Kidney epithelial cell (primary cell): ENCODE results near the gene MAP2K4. TPM values are rescaled to one million over a fixed set of nuclear protein-coding genes. Genes with fewer than 3 reads are reported as not detected.

ENCODE experiments used
- DNase-seq: peaks from one replicate; pipeline ENCODE4 v3.0.0-alpha.2; 2010; ENCODE audit warnings: low read depth
- H3K27me3 ChIP-seq: 2 replicates; pipeline ENCODE4 v1.6.0; 2011; ENCODE audit warnings: low read length; ENCODE audit not compliant: control insufficient read depth, insufficient read depth
- H3K36me3 ChIP-seq: 2 replicates; pipeline ENCODE4 v1.5.1; 2011; ENCODE audit warnings: low read length; ENCODE audit not compliant: control insufficient read depth, insufficient read depth
- H3K4me3 ChIP-seq: 2 replicates; pipeline ENCODE4 v1.5.1; 2011; ENCODE audit warnings: low read depth, mild to moderate bottlenecking, control low read depth, low read length
- CTCF ChIP-seq: IDR thresholded peaks from 2 replicates; pipeline ENCODE4 v1.5.1; 2011; ENCODE audit warnings: mild to moderate bottlenecking, moderate library complexity, low read length, control low read depth, inconsistent platforms; ENCODE audit not compliant: insufficient read depth, poor library complexity, severe bottlenecking
- total RNA-seq: library from RNA; depleted of rRNA; stranded (reverse); fragments of >200 nt; gene quantifications from 2 replicates; pipeline ENCODE4 v1.2.3, GENCODE V29; 2015

Gene MAP2K4
- total RNA-seq, 1 donor from 2014 or later, result 21.6 TPM

DNA sequence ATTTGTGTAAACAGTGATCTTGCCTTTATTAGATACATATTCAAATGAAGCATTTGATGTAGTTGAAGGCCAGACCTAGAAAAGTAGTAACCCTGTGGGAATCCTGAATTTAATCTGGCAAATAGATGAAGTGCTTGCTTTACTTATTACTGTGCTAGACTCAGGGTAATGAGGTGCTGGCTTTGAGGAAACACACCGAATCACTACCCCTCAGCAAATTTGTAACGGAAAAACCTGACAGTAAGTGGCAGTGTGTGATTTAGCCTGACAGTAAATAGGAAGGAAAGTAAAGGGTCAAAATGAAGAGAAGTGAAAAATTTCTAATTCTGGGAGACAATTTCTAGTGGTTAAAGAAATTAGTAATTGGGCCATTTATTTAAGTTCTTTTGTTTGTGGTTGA, 90.2 kb downstream of the MAP2K4 start:
- no peak for DNase-seq
- no peak for TF ChIP-seq CTCF
- Histone ChIP-seq H3K27me3 (no peaks in the 10 kb centered on the region), H3K36me3 (no peaks in the 10 kb centered on the region), H3K4me3 (no peak overlapping the region)

- no peaks in the 10 kb centered on the region for H3K36me3 ChIP-seq
- TF ChIP-seq CTCF, result no peak
- no peaks in the 10 kb centered on the region for H3K27me3 ChIP-seq
- DNase-seq, result no peak
- no peak overlapping the region for H3K4me3 ChIP-seq
These were observed 92.5 kb downstream of the MAP2K4 start for GRCh38 chr17:12113156-12113555.

DNA sequence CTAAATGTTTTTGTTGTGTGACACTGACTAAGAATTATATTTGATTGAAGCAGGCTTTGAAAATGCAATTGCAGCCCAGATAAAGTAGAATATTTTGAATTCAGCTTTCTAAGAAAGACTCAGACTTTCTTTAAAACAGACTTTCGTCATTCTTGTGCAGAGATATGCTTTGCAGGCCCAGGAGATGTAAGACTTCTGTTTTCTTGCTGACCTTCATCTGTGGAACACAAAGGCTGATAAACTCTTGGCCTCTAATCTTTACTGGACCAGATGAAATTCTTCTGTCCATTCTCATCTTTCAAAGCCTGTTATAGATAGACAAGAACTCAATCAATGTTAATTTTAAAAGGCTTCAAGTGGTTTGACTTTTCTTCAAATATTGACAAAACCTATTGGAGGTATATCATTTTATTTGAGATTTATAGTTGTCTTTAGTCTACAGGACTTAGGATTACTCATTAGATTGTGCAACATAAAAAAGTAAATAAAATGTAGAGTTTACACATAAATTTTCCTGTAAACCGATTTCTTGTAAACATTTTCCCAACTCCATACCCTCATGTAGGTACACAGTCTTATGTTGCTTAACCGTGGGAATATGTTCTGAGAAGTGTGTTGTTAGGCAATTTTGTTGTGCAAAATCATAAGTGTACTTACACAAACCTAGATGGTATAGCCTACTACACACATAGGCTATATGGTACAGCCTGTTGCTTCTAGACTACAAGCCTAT, 94.2 kb downstream of the MAP2K4 start:
- TF ChIP-seq CTCF, result no peak
- Histone ChIP-seq H3K4me3 (no peak overlapping the region), H3K27me3 (no peaks in the 10 kb centered on the region), H3K36me3 (no peaks in the 10 kb centered on the region)
- DNase-seq, result no peak

DNA sequence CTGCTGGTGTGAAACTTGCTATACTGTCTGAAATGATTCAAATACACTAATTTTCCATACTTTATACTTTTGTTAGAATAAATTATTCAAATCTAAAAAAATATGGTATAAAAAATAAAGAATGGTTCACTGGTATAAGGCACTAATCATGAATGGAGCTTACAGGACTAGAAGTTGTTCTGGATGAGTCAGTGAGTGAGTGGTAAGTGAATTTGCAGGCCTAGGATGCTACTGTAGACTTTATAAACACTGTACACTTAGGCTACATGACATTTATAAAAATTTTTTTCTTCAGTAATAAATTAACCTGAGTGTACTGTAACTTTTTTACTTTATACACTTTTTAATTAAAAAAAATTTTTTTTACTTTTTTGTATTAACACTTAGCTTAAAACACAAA, 95.5 kb downstream of the MAP2K4 start:
- TF ChIP-seq CTCF, result no peak
- Histone ChIP-seq H3K27me3 (no peaks in the 10 kb centered on the region), H3K36me3 (no peaks in the 10 kb centered on the region), H3K4me3 (no peak overlapping the region)
- DNase-seq, result no peak

DNA sequence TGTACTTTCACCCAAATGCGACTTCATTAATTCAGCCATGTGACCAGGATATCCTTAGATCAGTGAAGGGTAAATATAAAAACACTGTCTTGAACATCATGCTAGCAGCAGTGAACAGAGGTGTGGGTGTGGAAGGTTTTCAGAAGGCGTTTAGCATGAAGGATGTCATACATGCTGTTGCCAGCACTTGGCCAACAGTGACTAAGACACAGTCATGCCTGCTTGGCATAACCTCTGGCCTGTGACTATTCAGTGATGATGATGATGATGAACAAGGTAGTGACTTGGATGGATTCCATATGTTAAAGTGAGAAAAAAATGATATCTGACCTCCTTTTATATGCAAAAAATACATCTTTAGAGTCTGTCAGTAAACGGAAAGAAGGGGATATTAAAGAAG, 97.9 kb downstream of the MAP2K4 start:
- TF ChIP-seq CTCF, result no peak
- Histone ChIP-seq H3K4me3 (no peak overlapping the region), H3K27me3 (no peaks in the 10 kb centered on the region), H3K36me3 (no peaks in the 10 kb centered on the region)
- no peak for DNase-seq

DNA sequence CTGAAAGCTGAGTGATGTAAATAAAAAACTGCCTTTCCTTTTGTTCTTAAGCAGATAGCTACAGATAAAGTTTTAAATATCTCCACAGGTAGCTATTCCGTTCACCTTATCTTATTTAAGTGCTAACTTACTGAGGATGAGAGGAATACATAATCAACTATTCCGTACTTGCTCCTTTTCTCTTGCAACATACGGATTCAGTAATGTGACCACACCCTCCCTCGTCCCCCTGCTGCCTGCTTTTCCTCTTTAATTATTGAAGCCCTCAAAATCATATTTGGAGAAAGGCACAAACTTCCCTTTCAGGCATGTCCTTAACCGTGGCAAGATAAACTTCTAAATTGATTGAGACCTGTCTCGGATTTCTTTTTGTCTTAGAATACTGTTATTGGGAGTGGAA, 101.4 kb downstream of the MAP2K4 start:
- no peak for TF ChIP-seq CTCF
- no peaks in the 10 kb centered on the region for H3K36me3 ChIP-seq
- no peak overlapping the region for H3K4me3 ChIP-seq
- no peaks in the 10 kb centered on the region for H3K27me3 ChIP-seq
- no peak for DNase-seq
